Transverse colon (tissue), 4 donors: ENCODE measurements around the gene C8A.

Experiments used
- POLR2A ChIP-seq: fragments of 450-650 bp; IDR thresholded peaks from one replicate; pipeline ENCODE4 v1.6.1; 2016; ENCODE audit warnings: antibody characterized with exemption, mild to moderate bottlenecking, moderate library complexity
- POLR2AphosphoS5 ChIP-seq, 3 donors: sonication (generic); formaldehyde crosslinking; IDR thresholded peaks; one replicate each; pipeline ENCODE4 v1.6.1; 2016; ENCODE audit warnings: antibody characterized with exemption in 3 of 3
- TF ChIP-seq, protein P1 (sequence below), 5 experiments: fragments of 200-600 bp in 3 of 5; fragments of 450-650 bp in 2 of 5; sonication (generic) in 3 of 5; IDR thresholded peaks; 1 replicate in 2 of 5; 2 replicates in 3 of 5; pipeline ENCODE4 v1.5.1; 2016 to 2017; ENCODE audit warnings: antibody characterized with exemption in 5 of 5, inconsistent platforms in 3 of 5, mild to moderate bottlenecking in 2 of 5, moderate library complexity in 1 of 5

DNA sequence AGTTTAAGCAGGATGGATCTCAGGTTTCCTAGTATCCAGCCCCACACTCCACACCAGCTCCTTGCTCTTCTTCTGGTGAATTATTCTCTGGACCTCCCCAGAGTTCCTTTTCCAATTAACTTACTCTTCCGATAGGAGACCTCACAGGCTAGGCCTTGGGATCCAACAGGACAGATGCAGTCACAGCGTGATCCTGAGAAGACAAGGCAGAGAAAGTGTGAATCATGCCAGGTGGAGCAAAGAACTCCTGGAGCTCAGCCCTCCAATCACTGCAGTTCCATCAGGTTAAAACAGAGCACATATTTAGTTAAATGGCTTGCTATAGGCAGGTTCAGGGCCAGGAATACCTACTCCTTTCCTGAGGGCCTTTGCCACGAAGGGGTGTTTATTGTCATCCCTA, 77.1 kb downstream of the C8A start:
- TF ChIP-seq POLR2AphosphoS5 (IDR thresholded peaks at IDR 0.05) = no peak
- TF ChIP-seq, protein P1, sequence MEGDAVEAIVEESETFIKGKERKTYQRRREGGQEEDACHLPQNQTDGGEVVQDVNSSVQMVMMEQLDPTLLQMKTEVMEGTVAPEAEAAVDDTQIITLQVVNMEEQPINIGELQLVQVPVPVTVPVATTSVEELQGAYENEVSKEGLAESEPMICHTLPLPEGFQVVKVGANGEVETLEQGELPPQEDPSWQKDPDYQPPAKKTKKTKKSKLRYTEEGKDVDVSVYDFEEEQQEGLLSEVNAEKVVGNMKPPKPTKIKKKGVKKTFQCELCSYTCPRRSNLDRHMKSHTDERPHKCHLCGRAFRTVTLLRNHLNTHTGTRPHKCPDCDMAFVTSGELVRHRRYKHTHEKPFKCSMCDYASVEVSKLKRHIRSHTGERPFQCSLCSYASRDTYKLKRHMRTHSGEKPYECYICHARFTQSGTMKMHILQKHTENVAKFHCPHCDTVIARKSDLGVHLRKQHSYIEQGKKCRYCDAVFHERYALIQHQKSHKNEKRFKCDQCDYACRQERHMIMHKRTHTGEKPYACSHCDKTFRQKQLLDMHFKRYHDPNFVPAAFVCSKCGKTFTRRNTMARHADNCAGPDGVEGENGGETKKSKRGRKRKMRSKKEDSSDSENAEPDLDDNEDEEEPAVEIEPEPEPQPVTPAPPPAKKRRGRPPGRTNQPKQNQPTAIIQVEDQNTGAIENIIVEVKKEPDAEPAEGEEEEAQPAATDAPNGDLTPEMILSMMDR (IDR thresholded peaks at IDR 0.05) = no peak
- no peak for TF ChIP-seq POLR2A
